ENCODE data around the gene COL11A1. TPM values are rescaled to one million over a fixed set of nuclear protein-coding genes. Genes with fewer than 3 reads are reported as not detected.

Gene COL11A1
- total RNA-seq, 1 experiment from 2014 or later: not detected

GRCh38 chr1:103075316-103076000 lies 32.9 kb downstream of the COL11A1 start:
- no peaks in the 10 kb centered on the region for H3K27me3 ChIP-seq (replicated peaks; ENCODE audit: control insufficient read depth, insufficient read depth, low read length)
- H3K4me1 ChIP-seq: no peaks in the 10 kb centered on the region
- H3K4me1 Mint-ChIP-seq (ENCODE audit: low read depth, unreplicated experiment): no peaks in the 10 kb centered on the region
- intact Hi-C loops (cut with micrococcal nuclease; ENCODE audit: unreplicated experiment): no loop called here
- no peaks in the 10 kb centered on the region for H3K9me3 ChIP-seq
- H3K27me3 Mint-ChIP-seq (ENCODE audit: insufficient read depth, unreplicated experiment): no peaks in the 10 kb centered on the region
- no peak overlapping the region for H3K4me3 Mint-ChIP-seq (ENCODE audit: unreplicated experiment)
- POLR2A ChIA-PET: no interaction called here
- no TSS peak for BruUV-seq (replicated peaks)
- no peak overlapping the region for H3K4me3 ChIP-seq (ENCODE audit: low read depth, low read length)
- no peak for DNase-seq
- no peak overlapping the region for H3K27ac Mint-ChIP-seq (ENCODE audit: unreplicated experiment)
- H3K9me3 Mint-ChIP-seq (ENCODE audit: unreplicated experiment): no peaks in the 10 kb centered on the region
- H3K36me3 ChIP-seq (ENCODE audit: control insufficient read depth, insufficient read depth, low read length): no peaks in the 10 kb centered on the region
- CTCF ChIA-PET: no interaction called here
- H3K36me3 Mint-ChIP-seq (ENCODE audit: insufficient read depth, unreplicated experiment): no peaks in the 10 kb centered on the region
- TF ChIP-seq, protein P1, sequence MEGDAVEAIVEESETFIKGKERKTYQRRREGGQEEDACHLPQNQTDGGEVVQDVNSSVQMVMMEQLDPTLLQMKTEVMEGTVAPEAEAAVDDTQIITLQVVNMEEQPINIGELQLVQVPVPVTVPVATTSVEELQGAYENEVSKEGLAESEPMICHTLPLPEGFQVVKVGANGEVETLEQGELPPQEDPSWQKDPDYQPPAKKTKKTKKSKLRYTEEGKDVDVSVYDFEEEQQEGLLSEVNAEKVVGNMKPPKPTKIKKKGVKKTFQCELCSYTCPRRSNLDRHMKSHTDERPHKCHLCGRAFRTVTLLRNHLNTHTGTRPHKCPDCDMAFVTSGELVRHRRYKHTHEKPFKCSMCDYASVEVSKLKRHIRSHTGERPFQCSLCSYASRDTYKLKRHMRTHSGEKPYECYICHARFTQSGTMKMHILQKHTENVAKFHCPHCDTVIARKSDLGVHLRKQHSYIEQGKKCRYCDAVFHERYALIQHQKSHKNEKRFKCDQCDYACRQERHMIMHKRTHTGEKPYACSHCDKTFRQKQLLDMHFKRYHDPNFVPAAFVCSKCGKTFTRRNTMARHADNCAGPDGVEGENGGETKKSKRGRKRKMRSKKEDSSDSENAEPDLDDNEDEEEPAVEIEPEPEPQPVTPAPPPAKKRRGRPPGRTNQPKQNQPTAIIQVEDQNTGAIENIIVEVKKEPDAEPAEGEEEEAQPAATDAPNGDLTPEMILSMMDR (IDR thresholded peaks at IDR 0.05; ENCODE audit: insufficient read depth in 1 of 2, low read depth in 1 of 2, low read length in 1 of 2, severe bottlenecking in 1 of 2, unreplicated experiment in 1 of 2): no peak

DNA sequence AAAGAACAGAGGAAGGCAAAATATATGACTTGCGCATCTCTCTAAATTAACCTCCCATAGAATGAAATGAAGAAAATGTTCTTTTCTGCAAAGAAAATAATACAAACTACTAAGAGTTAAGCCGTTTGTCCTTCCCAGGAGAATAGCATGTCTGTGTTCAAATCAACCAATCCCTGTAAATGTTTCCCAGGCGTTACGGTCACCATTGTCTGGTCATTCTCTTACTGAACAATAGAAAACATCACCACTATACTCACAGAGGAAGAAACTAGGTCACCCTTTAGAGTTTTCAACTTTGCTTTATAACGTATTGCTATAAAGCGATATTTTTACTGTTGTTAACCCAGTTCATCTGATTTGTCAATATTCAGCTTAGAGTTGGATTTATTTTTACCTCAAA lies 34.1 kb downstream of the COL11A1 start:
- CTCF ChIA-PET: no interaction called here
- POLR2A ChIA-PET: no interaction called here

GRCh38 chr1:103069201-103069600 lies 39.1 kb downstream of the COL11A1 start:
- TF ChIP-seq, protein P1 (IDR thresholded peaks at IDR 0.05; ENCODE audit: insufficient read depth in 1 of 2, low read depth in 1 of 2, low read length in 1 of 2, severe bottlenecking in 1 of 2, unreplicated experiment in 1 of 2): no peak
- no peak for DNase-seq
- no peak overlapping the region for H3K4me3 Mint-ChIP-seq (ENCODE audit: unreplicated experiment)
- H3K36me3 ChIP-seq (ENCODE audit: control insufficient read depth, insufficient read depth, low read length): no peaks in the 10 kb centered on the region
- CTCF ChIA-PET: interaction anchor here (0.6 kb wide), 1 partner anchor 92 kb away, joined by 3 read pairs; no protein-coding TSS in a partner anchor
- BruUV-seq (replicated peaks): no TSS peak
- H3K4me1 Mint-ChIP-seq (ENCODE audit: low read depth, unreplicated experiment): no peaks in the 10 kb centered on the region
- no peaks in the 10 kb centered on the region for H3K4me1 ChIP-seq
- intact Hi-C loops (cut with micrococcal nuclease; ENCODE audit: unreplicated experiment): no loop called here
- no peaks in the 10 kb centered on the region for H3K9me3 Mint-ChIP-seq (ENCODE audit: unreplicated experiment)
- no peaks in the 10 kb centered on the region for H3K27me3 ChIP-seq (replicated peaks; ENCODE audit: control insufficient read depth, insufficient read depth, low read length)
- no peak overlapping the region for H3K27ac Mint-ChIP-seq (ENCODE audit: unreplicated experiment)
- H3K36me3 Mint-ChIP-seq (ENCODE audit: insufficient read depth, unreplicated experiment): no peaks in the 10 kb centered on the region
- H3K9me3 ChIP-seq: no peaks in the 10 kb centered on the region
- POLR2A ChIA-PET: no interaction called here
- H3K4me3 ChIP-seq (ENCODE audit: low read depth, low read length): no peak overlapping the region
- H3K27me3 Mint-ChIP-seq (ENCODE audit: insufficient read depth, unreplicated experiment): no peaks in the 10 kb centered on the region

More for the DNA sequence above, 34.1 kb downstream of the COL11A1 start:
- BruUV-seq (replicated peaks): no TSS peak
- Mint-ChIP-seq H3K4me3 (ENCODE audit: unreplicated experiment) (no peak overlapping the region), H3K36me3 (ENCODE audit: insufficient read depth, unreplicated experiment) (no peaks in the 10 kb centered on the region), H3K4me1 (ENCODE audit: low read depth, unreplicated experiment) (no peaks in the 10 kb centered on the region), H3K9me3 (ENCODE audit: unreplicated experiment) (no peaks in the 10 kb centered on the region), H3K27ac (ENCODE audit: unreplicated experiment) (no peak overlapping the region), H3K27me3 (ENCODE audit: insufficient read depth, unreplicated experiment) (no peaks in the 10 kb centered on the region)
- TF ChIP-seq, protein P1 (IDR thresholded peaks at IDR 0.05; ENCODE audit: insufficient read depth in 1 of 2, low read depth in 1 of 2, low read length in 1 of 2, severe bottlenecking in 1 of 2, unreplicated experiment in 1 of 2): no peak
- intact Hi-C loops (cut with micrococcal nuclease; ENCODE audit: unreplicated experiment): no loop called here
- no peak overlapping the region for H3K4me3 ChIP-seq (ENCODE audit: low read depth, low read length)
- H3K36me3 ChIP-seq (ENCODE audit: control insufficient read depth, insufficient read depth, low read length): no peaks in the 10 kb centered on the region
- H3K4me1 ChIP-seq: no peaks in the 10 kb centered on the region
- no peaks in the 10 kb centered on the region for H3K9me3 ChIP-seq
- no peak for DNase-seq
- H3K27me3 ChIP-seq (replicated peaks; ENCODE audit: control insufficient read depth, insufficient read depth, low read length): no peaks in the 10 kb centered on the region
